H7 (cell line): Measurements from ENCODE around the gene TBL3. TPM values are rescaled to one million over a fixed set of nuclear protein-coding genes. Genes with fewer than 3 reads are reported as not detected.
"Not testable (repeated sequence)": the region's sequence is repeated elsewhere in the genome, so short reads cannot be mapped to it uniquely, and the experiment has no call there.

Source experiments
- DNase-seq: peaks from one replicate; pipeline ENCODE4 v3.0.0; 2012
- H3K27me3 ChIP-seq: 2 replicates; pipeline ENCODE4 v1.6.0; 2011; ENCODE audit warnings: mild to moderate bottlenecking, low read length; ENCODE audit not compliant: control insufficient read depth, insufficient read depth
- H3K36me3 ChIP-seq: replicated peaks from 2 replicates; pipeline ENCODE4 v1.5.1; 2011; ENCODE audit warnings: low read length; ENCODE audit not compliant: control insufficient read depth, insufficient read depth
- H3K4me3 ChIP-seq: 2 replicates; pipeline ENCODE4 v1.5.1; 2011; ENCODE audit warnings: low read depth, mild to moderate bottlenecking, control low read depth, low read length, moderate library complexity; ENCODE audit not compliant: insufficient read depth
- total RNA-seq: library from RNA; depleted of rRNA; stranded (reverse); fragments of >200 nt; shearing (Covaris generic); gene quantifications from 2 replicates; pipeline ENCODE4 v1.2.3, GENCODE V29; 2014

TBL3 gene
- total RNA-seq, 1 experiment from 2014 or later: 104 TPM

DNA sequence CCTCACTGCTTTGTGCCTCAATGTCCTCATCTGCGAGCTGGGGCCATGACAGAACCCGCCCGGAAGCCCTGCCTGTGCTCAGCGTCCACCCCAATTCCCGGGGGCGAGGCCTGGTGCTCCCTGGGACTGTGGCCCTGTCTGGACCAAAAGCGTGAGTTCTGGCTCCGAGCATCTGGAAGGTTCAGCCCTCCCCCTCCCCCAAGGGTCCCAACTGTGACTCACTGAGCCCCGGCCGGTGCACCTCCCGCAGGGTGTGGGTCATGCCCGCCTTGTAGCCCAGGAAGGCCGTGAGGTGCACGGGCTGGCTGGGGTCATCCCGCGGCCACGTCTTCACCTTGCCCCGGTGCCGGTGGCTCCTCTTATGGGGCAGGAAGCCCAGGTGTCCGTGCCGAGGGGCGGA is 18.1 kb upstream of the TBL3 start:
- no peak for DNase-seq
- H3K4me3 ChIP-seq: no peak overlapping the region
- H3K36me3 ChIP-seq: no peaks in the 10 kb centered on the region
- no peaks in the 10 kb centered on the region; the same call in 1 of the 2 replicates for H3K27me3 ChIP-seq

DNA sequence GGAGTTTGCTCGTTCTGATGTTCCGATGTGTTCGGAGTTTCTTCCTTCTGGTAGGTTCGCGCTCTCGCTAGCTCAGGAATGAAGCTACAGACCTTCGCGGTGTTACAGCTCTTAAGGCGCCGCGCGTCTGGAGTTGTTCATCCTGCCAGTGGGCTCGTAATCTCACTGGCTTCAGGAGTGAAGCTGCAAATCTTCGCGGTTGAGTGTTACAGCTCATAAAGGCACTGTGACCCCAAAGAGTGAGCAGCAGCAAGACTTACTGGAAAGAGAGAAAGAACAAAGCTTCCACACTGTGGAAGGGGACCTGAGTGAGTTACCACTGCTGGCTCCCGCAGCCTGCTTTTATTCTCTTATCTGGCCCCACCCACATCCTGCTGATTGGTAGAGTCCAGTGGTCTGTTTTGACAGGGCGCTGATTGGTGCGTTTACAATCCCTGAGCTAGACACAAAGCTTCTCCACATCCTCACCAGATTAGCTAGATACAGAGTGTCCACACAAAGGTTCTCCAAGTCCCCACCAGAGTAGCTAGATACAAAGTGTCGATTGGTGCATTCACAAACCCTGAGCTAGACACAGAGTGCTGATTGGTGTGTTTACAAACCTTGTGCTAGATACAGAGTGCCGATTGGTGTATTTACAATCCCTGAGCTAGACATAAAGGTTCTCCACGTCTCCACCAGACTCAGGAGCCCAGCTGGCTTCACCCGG is 14.3 kb upstream of the TBL3 start:
- H3K27me3 ChIP-seq, H3K4me3 ChIP-seq, DNase-seq: not testable (repeated sequence)
- H3K36me3 ChIP-seq: peaks cover 11% of the 10 kb centered on the region

DNA sequence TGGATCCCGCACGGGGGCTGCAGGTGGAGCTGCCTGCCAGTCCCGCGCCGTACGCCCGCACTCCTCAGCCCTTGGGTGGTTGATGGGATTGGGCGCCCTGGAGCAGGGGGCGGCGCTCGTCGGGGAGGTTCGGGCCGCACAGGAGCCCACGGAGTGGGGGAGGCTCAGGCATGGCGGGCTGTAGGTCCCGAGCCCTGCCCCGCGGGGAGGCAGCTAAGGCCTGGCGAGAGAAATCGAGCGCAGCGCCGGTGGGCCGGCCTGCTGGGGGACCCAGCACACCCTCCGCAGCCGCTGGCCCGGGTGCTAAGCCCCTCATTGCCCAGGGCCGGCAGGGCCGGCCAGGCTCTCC is 13.7 kb upstream of the TBL3 start:
- H3K36me3 ChIP-seq: peaks cover 15% of the 10 kb centered on the region
- H3K27me3 ChIP-seq, H3K4me3 ChIP-seq, DNase-seq: not testable (repeated sequence)

DNA sequence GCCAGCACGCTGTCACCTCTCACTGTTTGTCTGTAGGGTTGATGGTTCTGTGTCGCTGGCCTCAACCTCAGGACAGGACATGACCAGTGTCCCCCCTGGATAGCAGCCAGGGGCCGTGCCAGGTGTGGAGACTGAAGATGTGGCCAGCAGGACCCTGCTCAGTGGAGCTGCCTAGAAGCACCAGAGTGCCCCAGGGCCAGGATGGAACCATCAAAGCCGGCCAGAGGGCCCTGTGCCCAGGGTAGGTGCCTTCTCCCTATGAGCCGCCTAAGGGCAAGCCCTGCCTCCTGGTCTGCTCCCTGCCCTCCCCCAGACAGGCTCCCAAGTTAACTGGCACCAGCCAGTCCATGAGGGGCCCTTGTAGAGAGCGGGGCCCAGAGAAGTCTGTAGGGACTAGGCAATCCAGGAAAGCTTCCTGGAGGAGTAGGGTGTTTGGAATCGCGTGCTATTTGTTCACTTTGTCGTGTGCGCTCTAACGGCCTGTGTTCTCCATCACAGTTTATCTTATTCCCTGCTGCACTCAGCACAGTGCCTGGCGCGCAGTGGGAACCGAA is 13.1 kb upstream of the TBL3 start:
- Histone ChIP-seq H3K27me3 (no peaks in the 10 kb centered on the region), H3K36me3 (peaks cover 21% of the 10 kb centered on the region), H3K4me3 (peak overlapping the region; percentile 96)
- DNase-seq: no peak

DNA sequence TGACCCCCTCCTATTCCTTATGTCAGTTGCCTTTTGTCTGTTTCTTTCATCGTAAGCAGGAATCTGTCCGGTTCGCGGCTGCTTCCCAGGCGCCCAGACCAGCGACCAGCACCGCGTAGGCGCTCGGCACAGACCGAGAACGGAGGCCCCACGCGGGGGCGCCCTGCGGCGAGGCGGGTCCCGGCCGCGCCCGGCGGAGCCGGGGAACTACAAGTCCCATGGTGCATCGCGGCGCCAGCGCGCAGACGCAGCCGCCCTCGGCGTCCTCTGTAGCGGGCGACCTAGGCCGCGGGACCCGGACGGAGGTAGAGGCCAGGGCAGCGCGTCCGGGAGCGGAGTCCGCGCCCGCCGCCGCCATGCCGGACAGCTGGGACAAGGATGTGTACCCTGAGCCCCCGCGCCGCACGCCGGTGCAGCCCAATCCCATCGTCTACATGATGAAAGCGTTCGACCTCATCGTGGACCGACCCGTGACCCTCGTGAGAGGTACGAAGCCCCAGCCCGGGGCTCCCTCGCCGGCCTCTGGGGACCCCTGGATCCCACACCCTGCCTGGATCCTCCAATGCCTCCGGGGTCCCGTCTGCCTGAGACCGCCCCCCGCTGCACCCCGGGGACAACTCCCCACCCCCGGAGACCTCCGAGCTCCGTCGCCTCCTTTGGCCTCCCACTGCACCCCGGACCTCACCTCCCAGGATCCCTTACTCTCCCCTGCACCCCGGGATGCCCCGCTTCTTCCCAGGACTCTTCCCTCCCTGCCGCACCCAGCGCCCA is 12.4 kb upstream of the TBL3 start, which contains the start of gene NDUFB10:
Gene NDUFB10 (plus strand): TSS at position 270 of the 771 bp plus-strand sequence. CDS start 87 bp downstream, at position 357.
- Histone ChIP-seq H3K36me3 (peaks cover 23% of the 10 kb centered on the region), H3K4me3 (peak within 1 kb of the TSS; percentile 96), H3K27me3 (no peaks in the 10 kb centered on the region)
- peak; percentile 98 for DNase-seq

DNA sequence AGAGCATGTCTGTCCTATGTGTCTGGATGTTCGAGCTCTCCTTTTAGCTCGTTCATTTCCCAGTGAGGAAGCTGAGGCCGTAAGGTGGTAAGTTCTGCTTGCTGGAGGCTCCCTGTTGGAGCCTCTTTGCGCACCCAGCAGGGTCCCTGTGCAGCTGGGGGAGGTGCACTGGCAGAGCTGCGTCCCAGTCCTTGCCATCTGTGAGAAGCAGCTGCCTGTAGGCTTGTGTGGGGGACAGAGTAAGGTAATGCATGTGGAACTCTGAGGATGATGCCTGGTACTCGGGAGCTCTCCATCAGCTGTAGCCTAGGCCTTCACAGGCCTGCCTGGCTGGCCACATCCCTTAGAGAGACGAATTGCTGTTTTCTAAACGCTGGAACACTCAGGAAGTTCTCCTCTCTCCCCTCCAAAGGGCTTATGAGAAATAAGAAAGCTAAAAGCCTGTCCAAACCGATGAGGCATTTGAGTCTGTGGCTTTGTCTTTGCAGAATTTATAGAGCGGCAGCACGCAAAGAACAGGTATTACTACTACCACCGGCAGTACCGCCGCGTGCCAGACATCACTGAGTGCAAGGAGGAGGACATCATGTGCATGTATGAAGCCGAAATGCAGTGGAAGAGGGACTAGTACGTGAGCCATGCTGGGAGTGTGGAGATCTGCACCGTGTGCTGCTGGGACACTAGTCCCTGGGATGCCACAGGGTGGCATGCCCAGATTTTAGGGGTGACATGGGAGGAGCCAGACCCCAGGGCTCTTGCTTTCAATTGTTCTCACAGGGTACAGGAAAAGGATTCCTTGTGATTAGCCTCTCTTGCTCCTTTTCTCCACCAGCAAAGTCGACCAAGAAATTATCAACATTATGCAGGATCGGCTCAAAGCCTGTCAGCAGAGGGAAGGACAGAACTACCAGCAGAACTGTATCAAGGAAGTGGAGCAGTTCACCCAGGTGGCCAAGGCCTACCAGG is 10.9 kb upstream of the TBL3 start:
- Histone ChIP-seq H3K36me3 (peaks cover 23% of the 10 kb centered on the region), H3K4me3 (peak overlapping the region; percentile 96; the same call in 1 of the 2 replicates), H3K27me3 (no peaks in the 10 kb centered on the region)
- peak; percentile 72 for DNase-seq

- no peak overlapping the region for H3K4me3 ChIP-seq
- peaks cover 23% of the 10 kb centered on the region for H3K36me3 ChIP-seq
- H3K27me3 ChIP-seq: no peaks in the 10 kb centered on the region
- peak; percentile 77 for DNase-seq
Observed at GRCh38 chr16:1961651-1962067, 10.2 kb upstream of the TBL3 start.

GRCh38 chr16:1962161-1963153 is 9.4 kb upstream of the TBL3 start:
- H3K36me3 ChIP-seq: peaks cover 23% of the 10 kb centered on the region
- H3K4me3 ChIP-seq: peak overlapping the region; percentile 12; the same call in 1 of the 2 replicates
- H3K27me3 ChIP-seq, DNase-seq: not testable (repeated sequence)

- no peak for DNase-seq
- peak overlapping the region; percentile 97 for H3K4me3 ChIP-seq
- H3K36me3 ChIP-seq: peaks cover 23% of the 10 kb centered on the region
Observed at GRCh38 chr16:1963806-1964505, 7.9 kb upstream of the TBL3 start.

DNA sequence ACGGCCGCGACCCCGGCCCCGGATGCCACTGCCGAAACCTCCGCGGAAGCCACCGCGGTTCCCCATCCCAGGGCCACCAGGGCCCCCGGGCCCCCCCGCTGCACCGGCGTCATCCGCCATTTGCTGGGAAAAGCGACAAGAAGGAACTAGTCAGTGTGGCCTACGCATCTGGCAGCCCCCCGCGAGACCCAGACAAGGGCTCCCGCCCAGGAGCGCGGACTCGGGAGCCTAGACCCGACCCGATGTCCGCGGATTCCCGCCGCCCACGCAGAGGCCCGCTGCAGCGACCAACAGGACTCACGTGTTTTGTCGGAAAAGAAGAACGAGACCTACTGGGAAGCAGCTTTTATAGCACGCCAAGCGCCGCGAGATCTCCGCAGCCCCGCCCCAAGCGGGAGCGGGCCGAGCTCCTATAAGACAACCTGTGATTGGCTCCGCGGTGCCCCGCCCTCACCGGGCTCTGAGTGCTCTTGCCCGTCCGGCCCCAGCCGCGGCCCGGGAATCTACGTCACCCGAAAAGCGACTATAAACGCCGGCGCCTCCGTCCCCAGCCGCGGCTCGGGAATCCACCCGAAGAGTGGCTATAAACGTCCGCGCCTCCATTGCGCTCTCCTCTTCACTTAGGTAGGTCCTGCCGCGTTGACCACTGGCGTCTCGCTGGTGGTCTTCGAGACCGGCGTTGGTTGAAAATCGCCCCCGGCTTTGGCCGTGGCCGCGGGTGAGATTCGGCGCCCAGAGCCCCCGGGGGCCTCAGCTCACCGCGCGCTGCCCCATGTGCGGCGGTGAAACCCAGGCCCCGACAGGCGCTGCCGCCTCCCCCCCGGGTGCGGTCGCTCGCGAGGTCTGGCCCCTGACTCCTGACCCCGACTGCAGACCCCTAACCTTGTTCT is 7.1 kb upstream of the TBL3 start, which contains the start of gene RPS2:
Gene RPS2 (minus strand): TSS at position 321 of the 890 bp plus-strand sequence. CDS start 201 bp downstream, at position 120.
- Histone ChIP-seq H3K36me3 (peaks cover 23% of the 10 kb centered on the region), H3K27me3 (no peaks in the 10 kb centered on the region), H3K4me3 (peak within 1 kb of the TSS; percentile 97)
- peak; percentile 100 for DNase-seq

More at GRCh38 chr16:1963806-1964505, 7.9 kb upstream of the TBL3 start:
- H3K27me3 ChIP-seq: no peaks in the 10 kb centered on the region

- no peak for DNase-seq
- H3K4me3 ChIP-seq: peak overlapping the region; percentile 97
Observed at GRCh38 chr16:1965396-1966001, 6.4 kb upstream of the TBL3 start.

More at GRCh38 chr16:1965396-1966001, 6.4 kb upstream of the TBL3 start:
- Histone ChIP-seq H3K36me3 (peaks cover 23% of the 10 kb centered on the region), H3K27me3 (no peaks in the 10 kb centered on the region)
